ENCODE data around the gene CYTH2. TPM values are rescaled to one million over a fixed set of nuclear protein-coding genes. Genes with fewer than 3 reads are reported as not detected.

Gene CYTH2
- total RNA-seq, 1 donor from 2014 or later, result 50.3 TPM

DNA sequence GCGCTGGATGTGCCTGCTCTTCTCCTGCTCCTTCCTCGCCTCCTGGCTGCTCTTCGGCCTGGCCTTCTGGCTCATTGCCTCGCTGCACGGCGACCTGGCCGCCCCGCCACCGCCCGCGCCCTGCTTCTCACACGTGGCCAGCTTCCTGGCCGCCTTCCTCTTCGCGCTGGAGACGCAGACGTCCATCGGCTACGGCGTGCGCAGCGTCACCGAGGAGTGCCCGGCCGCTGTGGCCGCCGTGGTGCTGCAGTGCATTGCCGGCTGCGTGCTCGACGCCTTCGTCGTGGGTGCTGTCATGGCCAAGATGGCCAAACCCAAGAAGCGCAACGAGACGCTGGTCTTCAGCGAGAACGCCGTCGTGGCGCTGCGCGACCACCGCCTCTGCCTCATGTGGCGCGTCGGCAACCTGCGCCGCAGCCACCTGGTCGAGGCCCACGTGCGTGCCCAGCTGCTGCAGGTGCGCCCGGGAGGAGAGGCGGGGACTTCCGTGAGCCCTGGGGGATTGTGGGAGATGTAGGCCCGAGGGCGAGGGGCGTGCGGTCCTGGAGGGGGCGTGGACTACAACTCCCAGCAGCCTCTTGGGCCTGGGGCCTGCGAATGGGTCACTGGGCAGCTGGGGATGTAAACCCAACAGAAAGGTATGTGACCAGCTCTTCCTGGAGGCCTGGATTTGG, 7.0 kb upstream of the CYTH2 start:
- Histone ChIP-seq H3K27me3 (no peaks in the 10 kb centered on the region), H3K36me3 (no peaks in the 10 kb centered on the region), H3K4me1 (peaks cover 3% of the 10 kb centered on the region), H3K4me3 (no peak overlapping the region), H3K79me2 (ENCODE audit: low read depth) (no peaks in the 10 kb centered on the region), H3K4me2 (no peak overlapping the region), H2AFZ (replicated peaks) (no peak overlapping the region), H3K9me3 (ENCODE audit: low read depth) (no peaks in the 10 kb centered on the region), H3F3A (ENCODE audit: low read depth) (peaks cover 6% of the 10 kb centered on the region), H3K27ac (no peak overlapping the region), H4K20me1 (ENCODE audit: low read depth) (no peaks in the 10 kb centered on the region), H3K9ac (no peak overlapping the region)
- TF ChIP-seq EZH2 (IDR thresholded peaks at IDR 0.05), result no peak
- no peak for TF ChIP-seq EZH2phosphoT487 (IDR thresholded peaks at IDR 0.05)
- TF ChIP-seq, protein P1, sequence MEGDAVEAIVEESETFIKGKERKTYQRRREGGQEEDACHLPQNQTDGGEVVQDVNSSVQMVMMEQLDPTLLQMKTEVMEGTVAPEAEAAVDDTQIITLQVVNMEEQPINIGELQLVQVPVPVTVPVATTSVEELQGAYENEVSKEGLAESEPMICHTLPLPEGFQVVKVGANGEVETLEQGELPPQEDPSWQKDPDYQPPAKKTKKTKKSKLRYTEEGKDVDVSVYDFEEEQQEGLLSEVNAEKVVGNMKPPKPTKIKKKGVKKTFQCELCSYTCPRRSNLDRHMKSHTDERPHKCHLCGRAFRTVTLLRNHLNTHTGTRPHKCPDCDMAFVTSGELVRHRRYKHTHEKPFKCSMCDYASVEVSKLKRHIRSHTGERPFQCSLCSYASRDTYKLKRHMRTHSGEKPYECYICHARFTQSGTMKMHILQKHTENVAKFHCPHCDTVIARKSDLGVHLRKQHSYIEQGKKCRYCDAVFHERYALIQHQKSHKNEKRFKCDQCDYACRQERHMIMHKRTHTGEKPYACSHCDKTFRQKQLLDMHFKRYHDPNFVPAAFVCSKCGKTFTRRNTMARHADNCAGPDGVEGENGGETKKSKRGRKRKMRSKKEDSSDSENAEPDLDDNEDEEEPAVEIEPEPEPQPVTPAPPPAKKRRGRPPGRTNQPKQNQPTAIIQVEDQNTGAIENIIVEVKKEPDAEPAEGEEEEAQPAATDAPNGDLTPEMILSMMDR (IDR thresholded peaks at IDR 0.05), result no peak
- Mint-ChIP-seq H3K27ac (no peak overlapping the region), H3K9me3 (no peaks in the 10 kb centered on the region), H3K36me3 (peaks cover 3% of the 10 kb centered on the region), H3K27me3 (ENCODE audit: insufficient read depth, low read depth) (peaks cover 9% of the 10 kb centered on the region), H3K4me1 (peaks cover 7% of the 10 kb centered on the region), H3K4me3 (no peak overlapping the region)
- peak; percentile 39 for DNase-seq (ENCODE audit: low spot score)

DNA sequence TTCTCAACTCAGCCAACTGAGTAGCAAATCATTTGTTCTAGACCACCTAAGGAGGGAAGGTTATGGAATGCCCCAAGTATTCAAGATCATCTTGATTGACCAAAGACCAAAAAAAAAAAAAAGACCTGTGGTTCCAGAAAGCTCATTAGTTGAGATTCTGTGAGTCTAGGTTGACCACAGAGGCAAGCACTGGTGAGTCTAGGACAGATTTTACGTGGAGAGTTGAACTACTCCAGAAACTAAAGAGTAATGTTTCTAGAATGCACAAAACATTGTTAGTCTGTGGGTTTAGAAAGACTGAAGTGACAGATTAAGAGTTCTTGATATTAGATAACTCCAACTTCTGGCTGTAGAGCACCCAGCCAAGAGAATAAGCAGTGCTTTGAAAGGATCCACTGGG, 4.0 kb upstream of the CYTH2 start:
- no peak overlapping the region for H3K27ac ChIP-seq
- H3F3A ChIP-seq (ENCODE audit: low read depth), result peaks cover 24% of the 10 kb centered on the region
- no peak for DNase-seq (ENCODE audit: low spot score)
- no peak overlapping the region for H3K4me3 Mint-ChIP-seq
- no peaks in the 10 kb centered on the region for H3K36me3 ChIP-seq
- TF ChIP-seq, protein P1 (IDR thresholded peaks at IDR 0.05), result no peak
- TF ChIP-seq EZH2 (IDR thresholded peaks at IDR 0.05) (no peak), EZH2phosphoT487 (IDR thresholded peaks at IDR 0.05) (no peak)
- H2AFZ ChIP-seq (replicated peaks), result no peak overlapping the region
- H3K27me3 Mint-ChIP-seq (ENCODE audit: insufficient read depth, low read depth), result peaks cover 6% of the 10 kb centered on the region
- no peak overlapping the region for H3K9ac ChIP-seq
- peaks cover 24% of the 10 kb centered on the region for H3K4me1 Mint-ChIP-seq
- no peaks in the 10 kb centered on the region for H3K9me3 ChIP-seq (ENCODE audit: low read depth)
- H3K4me2 ChIP-seq, result no peak overlapping the region
- peaks cover 6% of the 10 kb centered on the region for H4K20me1 ChIP-seq (ENCODE audit: low read depth)
- no peaks in the 10 kb centered on the region for H3K9me3 Mint-ChIP-seq
- no peaks in the 10 kb centered on the region for H3K36me3 Mint-ChIP-seq
- H3K79me2 ChIP-seq (ENCODE audit: low read depth), result peaks cover 11% of the 10 kb centered on the region
- peaks cover 18% of the 10 kb centered on the region for H3K4me1 ChIP-seq
- H3K4me3 ChIP-seq, result no peak overlapping the region
- no peaks in the 10 kb centered on the region for H3K27me3 ChIP-seq
- H3K27ac Mint-ChIP-seq, result no peak overlapping the region

DNA sequence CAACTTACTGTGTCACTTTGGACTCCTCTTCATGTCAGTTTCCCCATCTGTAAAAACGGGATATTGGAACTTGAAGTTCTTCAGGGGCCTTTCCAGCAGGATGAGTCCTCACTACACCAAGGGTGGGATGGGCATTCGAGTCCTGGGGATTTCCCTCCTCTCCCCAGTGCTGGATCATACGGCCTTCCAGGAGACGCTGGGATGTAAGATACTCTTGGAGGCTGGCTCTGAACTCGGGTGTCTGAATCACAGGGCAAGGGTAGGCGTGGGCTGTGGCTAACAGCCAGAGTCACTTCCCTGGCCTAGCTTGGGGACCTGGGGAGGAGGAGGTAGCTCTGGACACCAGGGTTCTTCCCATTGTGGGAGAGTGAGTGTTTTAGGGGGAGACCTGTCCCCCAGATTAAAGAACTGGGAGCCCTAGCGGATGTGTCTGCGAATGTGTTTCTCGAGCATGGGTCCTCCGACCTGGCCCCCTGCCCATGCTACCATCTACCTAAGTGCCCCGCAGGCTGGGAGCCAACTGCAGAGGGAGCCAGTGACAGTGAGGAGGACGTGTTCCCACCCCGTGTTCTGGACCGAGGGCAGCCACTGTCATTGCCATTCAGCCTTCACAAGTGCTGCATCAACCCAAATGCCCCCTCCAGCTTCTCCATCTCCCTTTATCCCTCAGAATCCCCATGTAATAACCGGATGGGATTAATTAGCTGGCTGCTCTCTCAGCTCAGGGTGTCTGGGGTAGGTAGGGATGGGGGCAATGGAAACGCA, 2.4 kb upstream of the CYTH2 start:
- peaks cover 26% of the 10 kb centered on the region for H3K79me2 ChIP-seq (ENCODE audit: low read depth)
- no peaks in the 10 kb centered on the region for H3K9me3 Mint-ChIP-seq
- no peak for DNase-seq (ENCODE audit: low spot score)
- H3K9me3 ChIP-seq (ENCODE audit: low read depth), result no peaks in the 10 kb centered on the region
- H3K4me1 ChIP-seq, result peaks cover 22% of the 10 kb centered on the region
- peak overlapping the region; percentile 46 for H3K4me3 Mint-ChIP-seq
- H3F3A ChIP-seq (ENCODE audit: low read depth), result peaks cover 31% of the 10 kb centered on the region
- peak overlapping the region; percentile 74 for H3K27ac Mint-ChIP-seq
- TF ChIP-seq EZH2phosphoT487 (IDR thresholded peaks at IDR 0.05), result no peak
- TF ChIP-seq EZH2 (IDR thresholded peaks at IDR 0.05), result no peak
- TF ChIP-seq, protein P1 (IDR thresholded peaks at IDR 0.05), result no peak
- peaks cover 8% of the 10 kb centered on the region for H3K36me3 Mint-ChIP-seq
- H3K36me3 ChIP-seq, result peaks cover 3% of the 10 kb centered on the region
- peaks cover 21% of the 10 kb centered on the region for H4K20me1 ChIP-seq (ENCODE audit: low read depth)
- no peak overlapping the region for H3K4me3 ChIP-seq
- H3K27me3 Mint-ChIP-seq (ENCODE audit: insufficient read depth, low read depth), result peaks cover 6% of the 10 kb centered on the region
- H3K27me3 ChIP-seq, result no peaks in the 10 kb centered on the region
- H3K9ac ChIP-seq, result no peak overlapping the region
- no peak overlapping the region for H3K27ac ChIP-seq
- H2AFZ ChIP-seq (replicated peaks), result no peak overlapping the region
- H3K4me1 Mint-ChIP-seq, result peaks cover 34% of the 10 kb centered on the region
- peak overlapping the region; percentile 36 for H3K4me2 ChIP-seq
